Measurements from ENCODE around the gene SPATA25.
A peak's percentile ranks its signal among the peaks of the same experiment; 100 is the strongest.
"Not testable (repeated sequence)": the region's sequence is repeated elsewhere in the genome, so short reads cannot be mapped to it uniquely, and the experiment has no call there.

The SPATA25 gene

DNA sequence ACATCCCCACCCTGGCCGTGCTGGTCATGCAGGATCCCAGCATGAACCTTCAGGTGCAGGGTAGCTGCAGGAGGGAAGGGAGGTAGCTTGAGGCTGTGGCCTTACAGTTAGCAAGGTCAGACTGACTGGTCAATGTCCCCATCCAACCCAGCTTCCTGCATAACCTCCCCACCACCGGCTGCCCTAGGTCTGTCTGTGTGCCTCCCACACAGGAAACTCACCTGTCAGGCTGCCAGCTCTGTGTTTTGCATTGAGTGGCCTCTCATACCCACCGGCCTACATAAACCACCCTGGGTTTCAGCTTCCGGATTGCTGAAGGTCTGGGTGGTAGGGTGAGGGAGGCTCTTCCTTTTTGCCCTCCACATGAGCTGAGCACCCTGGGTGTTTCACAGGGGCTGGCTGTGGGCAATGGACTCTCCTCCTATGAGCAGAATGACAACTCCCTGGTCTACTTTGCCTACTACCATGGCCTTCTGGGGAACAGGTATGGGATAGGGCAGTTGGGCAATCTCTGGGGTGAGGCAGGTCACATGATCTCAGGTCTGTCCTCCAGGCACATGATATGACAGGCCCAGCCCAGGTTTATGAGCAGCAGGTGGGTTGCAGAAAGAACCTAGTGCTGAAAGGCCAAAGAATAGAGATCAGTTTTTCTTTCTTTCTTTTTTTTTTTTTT lies 5.5 kb upstream of the SPATA25 start:
- DNase-seq (ENCODE audit: low read depth): no peak

DNA sequence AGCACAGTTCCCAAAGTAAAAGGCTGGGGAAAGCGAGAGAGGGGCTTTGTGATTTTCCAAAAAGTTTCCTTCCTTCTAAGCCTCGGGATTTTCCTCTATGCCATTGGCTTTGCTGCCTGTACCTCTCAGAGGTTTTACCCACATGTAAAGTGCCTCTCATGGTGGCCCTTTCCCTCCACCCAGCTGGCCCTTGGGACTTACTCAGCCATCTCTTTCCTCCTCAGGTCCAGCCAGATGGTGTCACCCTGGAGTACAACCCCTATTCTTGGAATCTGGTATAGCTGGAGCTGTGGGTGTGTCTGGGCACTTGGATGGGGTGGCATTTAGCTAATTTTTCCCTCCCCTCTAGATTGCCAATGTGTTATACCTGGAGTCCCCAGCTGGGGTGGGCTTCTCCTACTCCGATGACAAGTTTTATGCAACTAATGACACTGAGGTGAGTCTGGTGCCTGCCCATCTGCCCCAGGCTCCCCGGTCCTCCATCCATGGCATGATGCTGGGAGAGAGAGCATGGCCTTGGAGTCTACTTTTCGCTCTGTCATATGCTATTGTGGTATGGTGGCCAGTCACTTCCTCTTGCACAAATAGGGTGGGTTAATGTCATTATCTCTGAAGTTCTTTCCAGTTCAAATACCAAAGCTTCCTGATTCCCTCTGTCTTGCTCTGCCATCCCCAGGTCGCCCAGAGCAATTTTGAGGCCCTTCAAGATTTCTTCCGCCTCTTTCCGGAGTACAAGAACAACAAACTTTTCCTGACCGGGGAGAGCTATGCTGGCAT lies 4.8 kb upstream of the SPATA25 start:
- no peak for DNase-seq (ENCODE audit: low read depth)

DNA sequence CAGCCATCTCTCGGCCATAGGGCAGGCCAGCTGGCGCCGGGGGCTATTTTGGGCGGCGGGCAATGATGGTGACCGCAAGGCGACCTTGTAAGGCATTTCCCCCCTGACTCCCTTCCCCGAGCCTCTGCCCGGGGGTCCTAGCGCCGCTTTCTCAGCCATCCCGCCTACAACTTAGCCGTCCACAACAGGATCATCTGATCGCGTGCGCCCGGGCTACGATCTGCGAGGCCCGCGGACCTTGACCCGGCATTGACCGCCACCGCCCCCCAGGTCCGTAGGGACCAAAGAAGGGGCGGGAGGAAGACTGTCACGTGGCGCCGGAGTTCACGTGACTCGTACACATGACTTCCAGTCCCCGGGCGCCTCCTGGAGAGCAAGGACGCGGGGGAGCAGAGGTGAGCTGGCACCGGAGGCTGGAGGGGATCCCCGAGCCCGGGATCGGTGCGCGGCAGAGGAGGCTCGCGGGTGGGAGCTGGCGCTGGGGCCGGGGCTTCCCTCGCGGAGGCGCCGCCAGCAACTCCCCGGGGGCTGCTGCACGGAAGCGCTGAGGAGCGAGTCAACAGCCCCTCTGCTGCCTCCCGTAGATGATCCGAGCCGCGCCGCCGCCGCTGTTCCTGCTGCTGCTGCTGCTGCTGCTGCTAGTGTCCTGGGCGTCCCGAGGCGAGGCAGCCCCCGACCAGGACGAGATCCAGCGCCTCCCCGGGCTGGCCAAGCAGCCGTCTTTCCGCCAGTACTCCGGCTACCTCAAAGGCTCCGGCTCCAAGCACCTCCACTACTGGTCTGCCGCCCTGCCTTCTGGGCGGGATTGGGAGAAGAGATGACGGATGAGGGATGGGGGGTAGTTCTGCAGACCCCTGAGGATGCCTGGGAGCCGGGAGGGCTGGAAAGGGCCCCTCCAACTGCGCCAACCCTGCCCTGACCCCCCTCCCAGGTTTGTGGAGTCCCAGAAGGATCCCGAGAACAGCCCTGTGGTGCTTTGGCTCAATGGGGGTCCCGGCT lies 3.9 kb upstream of the SPATA25 start, which contains the start of the genes CTSA and NEURL2:
Gene CTSA (plus strand): TSS at position 351 of the 999 bp plus-strand sequence. CDS start 234 bp downstream, at position 585.
Gene NEURL2 (minus strand): TSS at position 224 of the 999 bp plus-strand sequence. CDS start 217 bp downstream, at position 7.
- DNase-seq (ENCODE audit: low read depth): peak; percentile 72

DNA sequence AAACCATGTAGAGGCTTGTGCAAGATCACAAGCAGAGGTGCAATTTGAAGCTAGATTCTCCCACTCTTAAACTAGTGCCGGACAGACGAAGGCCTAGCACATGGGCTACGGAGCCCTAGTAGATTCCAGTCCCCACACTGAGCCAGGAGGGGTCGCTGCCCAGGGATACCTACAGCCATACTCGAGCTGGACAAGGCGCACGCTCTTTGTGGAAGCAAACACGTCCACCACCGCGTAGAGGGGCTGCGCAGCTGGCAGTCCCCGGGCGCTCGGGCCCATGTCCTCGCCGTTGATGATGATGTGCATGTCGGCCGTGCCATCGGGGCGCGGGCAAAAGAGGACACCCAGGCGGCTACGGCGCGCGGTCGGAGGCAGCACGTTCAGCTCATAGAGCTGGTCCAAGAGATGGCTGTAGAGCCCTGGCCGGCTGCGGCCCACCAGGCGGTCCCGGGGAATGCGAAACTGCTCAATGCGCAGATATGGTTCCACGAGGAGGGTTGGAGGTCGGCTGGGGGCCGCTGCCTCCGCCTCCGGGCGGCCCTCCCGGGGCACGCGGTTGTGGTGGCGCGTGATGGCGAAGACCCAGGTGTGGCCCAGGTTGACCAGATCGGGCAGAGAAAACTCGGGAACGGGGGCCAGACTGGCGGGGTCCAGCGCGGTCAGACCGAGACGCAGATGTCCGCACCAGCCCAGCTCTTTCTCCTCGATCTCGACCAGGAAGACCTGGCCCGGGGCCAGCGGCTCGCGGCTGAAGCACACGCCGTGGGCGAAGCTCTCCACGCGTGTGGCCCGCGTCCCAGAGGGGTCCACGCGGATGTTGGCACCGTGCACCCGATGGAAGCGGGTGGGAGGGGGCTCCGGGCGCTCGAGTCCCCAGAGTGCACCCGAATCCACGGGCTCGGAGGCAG lies 2.9 kb upstream of the SPATA25 start:
- peak; percentile 23 for DNase-seq (ENCODE audit: low read depth)

DNA sequence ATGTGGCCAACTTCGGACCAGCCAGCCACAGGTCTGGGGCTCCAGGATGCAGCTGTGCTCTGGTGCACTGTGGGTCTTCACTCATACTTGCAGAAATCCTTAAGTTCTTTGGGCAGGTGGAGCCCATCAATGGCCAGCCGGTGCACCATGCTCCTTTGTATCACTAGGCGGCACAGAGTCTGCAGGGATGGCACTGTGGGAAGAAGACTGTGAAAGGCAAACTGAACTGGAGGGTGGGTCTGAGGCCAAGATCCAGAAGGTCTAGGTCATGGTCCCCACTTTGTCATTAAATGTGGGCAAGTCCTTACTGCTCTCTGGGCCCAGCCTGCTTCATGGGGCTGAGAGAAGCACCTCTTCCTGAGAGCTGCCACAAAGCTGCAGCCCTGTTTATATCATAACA lies 1.3 kb upstream of the SPATA25 start:
- DNase-seq (ENCODE audit: low read depth): no peak

DNA sequence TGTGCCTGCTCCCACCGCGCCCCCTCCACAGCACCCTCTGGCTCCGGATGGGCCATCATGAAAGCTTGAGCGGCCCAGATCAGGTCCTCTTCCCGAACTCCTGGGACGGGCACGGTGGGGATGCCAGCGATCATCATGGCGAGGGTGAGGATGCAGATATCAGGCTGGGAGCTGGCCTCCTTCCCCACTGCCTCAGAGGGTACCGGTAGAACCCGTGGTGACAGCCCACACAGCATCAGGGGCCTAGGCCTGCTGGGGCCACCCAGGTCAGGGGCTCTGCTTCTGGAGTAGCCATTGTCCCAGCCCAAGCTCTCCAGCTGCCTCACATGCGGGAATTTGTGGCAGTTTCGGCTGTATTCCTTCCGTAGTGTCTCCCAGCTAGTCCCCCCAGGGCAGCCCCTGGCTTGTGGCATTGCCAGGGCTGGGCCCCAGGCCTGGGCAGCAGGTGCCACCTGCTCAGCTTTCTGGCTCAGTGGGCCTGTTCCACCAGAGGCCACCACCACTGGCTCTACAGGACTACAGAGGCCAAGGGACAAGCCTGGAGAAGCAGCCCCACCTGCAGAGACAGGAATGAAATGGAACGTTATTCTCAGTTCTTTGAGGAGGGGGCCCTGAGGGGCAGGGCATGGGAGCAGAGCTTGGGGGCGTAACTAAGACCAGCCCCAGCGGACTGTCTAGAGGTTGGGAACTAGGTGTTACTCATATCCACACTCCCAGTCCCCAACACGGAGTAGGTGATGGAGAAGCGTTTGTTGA lies 654 bp downstream of the SPATA25 start:
- no peak for DNase-seq (ENCODE audit: low read depth)

DNA sequence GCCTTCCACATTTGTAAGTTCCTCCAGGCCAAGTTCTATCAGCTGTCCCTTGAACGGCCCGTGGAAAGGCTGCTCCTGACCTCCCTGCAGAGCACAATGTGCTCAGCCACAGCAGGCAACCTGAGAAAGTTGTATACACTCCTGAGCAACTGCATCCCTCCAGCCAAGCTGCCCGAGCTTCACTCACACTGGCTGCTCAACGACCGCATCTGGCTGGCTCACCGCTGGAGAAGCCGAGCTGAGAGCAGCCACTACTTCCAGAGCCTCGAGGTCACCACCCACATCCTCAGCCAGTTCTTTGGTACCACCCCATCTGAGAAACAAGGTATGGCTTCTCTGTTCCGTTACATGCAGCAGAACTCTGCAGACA lies 4.3 kb downstream of the SPATA25 start:
- no peak for DNase-seq (ENCODE audit: low read depth)

DNA sequence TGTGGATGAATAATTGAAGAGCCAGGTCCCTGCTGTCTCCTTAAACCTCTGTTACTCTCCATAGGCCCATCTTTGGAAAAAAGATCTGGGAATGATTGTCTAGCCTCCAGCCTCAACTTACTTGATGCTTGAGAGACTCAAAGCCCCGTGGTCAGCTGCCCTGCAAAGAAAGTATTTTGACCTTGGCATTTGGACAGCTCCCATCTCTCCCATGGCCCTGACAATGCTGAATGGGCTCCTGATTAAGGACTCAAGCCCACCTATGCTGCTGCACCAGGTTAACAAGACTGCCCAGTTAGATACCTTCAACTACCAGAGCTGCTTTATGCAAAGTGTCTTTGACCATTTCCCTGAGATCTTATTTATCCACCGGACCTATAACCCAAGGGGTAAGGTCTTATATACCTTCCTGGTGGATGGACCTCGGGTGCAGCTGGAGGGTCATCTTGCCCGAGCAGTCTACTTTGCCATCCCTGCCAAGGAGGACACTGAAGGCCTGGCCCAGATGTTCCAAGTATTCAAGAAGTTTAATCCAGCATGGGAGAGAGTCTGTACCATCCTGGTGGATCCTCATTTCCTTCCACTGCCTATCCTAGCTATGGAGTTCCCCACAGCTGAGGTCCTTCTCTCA lies 4.8 kb downstream of the SPATA25 start:
- no peak for DNase-seq (ENCODE audit: low read depth)

DNA sequence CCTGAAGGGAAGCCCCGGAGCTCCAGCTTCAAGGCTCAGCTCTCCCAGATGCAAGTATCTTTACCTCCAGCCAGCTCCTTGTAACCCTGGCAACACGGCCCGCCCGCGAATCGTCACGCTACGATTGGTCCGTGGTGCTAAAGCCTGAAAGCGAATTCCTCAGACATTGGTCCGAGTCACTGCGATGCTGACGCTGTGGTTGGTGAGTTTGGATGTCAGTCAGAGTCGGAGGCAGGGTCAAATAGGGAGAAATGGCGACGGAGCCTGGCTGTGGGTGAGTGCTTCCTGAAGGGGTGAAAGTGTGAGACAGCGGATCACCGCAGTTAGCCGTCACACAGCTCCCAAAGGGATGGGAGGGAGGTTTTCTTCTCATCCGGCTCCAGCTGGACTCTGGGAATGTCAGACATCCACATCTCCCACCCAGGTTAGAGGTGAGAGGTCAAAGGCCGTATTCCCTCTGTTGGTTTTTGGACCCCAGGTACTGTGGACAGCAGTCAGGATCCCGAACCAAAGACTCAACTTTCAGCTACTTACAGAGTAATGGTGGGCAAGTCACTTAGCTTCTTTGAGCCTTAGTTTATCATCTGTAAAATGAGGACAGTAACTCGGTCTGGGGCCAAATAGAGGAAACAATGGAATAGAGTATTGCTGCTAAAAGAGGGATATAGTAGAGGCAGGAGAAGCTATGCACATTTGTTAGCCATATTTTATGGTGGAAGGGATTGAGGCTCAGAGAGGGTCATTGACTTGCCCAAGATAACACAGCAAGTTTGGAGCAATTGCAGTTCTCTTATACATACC lies 6.2 kb downstream of the SPATA25 start, which contains the start of gene ZSWIM1:
Gene ZSWIM1 (plus strand): TSS at position 240 of the 801 bp plus-strand sequence. CDS start 1,366 bp downstream, outside the sequence.
- peak; percentile 94 for DNase-seq (ENCODE audit: low read depth)

DNA sequence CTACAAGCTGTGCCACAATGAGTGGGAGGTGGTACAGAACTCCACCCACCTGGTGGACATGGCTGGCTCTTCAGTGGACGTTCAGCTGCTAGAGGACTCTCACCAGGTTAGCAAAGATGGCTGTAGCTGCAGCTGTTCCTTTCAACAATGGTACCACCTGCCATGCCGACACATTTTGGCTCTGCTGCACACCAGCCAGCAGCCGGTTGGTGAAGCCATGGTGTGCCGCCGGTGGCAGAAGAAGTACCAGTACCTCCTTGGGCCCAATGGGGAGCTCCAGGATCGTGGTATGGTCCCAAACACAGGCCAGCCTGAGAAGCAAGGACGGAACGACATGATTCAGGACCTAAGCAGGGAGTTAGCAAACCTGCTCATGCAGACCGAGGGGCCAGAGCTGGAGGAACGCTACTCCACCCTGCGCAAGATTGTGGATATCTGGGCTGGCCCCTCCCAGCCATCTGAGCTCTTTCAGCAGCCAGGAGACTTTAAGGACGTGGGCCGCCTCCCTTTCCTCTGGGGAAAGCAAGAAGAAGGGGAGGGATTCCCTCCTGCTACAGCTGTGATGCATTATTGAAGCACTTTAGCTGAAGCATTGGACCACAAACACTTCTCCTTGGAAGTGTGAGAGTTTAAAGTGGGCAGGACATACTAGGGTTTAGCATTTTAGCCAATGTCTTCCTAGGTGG lies 9.2 kb downstream of the SPATA25 start:
- DNase-seq (ENCODE audit: low read depth): no peak

DNA sequence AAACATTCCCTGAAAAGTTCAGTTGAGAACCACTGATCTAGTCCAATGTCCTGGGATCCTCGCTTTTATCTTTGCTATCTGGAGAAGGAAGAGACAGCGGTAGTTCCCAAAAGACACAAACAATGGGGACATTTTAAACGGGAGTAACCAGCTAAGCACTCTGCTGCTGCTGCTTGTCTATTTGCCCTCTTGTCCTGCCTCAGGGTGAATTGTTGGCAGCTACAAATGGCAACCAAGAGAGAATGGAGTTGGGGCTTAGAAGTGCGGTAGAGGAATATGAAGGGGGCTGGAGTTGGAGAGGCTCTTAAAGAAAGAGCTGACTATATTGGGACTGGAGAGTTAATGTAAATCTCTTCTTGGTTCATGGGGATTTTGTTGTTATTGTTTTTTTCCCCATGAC lies 12.8 kb downstream of the SPATA25 start:
- DNase-seq (ENCODE audit: low read depth): no peak

DNA sequence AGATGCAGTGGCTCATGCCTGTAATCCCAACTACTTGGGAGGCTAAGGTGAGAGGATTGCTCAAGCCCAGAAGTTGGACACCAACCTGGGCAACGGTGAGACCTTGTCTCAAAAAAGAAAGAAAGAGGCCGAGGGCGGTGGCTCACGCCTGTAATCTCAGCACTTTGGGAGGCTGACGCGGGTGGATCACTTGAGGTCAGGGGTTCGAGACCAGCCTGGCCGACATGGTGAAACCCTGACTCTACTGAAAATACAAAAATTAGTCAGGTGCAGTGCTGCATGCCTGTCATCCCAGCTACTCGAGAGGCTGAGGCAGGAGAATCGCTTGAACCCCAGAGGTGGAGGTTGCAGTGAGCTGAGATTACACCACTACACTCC lies 13.3 kb downstream of the SPATA25 start:
- not testable (repeated sequence) for DNase-seq (ENCODE audit: low read depth)

DNA sequence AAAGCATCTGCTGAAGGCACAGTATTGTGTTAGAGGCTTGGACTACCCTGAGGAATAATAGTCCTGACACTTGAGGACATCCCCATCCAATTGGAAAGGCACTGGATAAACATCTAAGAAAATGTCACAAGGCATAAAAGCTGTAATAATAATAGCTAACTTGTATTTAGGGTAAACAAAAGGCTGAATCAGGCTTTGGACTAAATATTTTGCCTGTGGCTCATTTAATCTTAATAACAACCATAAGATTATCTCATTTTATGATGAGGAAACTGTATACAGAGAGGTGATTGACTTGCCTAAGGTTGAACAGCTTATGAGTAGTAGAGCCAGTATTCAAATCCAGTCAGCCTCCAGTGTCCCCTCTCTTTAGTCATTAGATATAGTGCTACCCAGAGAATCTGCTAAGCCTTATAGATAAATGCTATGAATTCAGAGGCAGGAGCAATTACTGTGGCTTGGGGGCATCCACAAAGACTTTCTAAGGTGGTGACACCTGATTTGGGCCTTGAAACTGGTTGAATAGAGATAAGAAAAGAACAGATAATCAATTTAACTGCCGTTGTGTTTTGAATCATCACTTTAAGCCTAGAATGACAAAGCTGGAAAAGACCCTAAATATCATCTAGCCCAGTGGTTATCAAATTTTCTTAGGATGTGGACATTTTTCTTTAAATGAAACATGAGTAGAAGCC lies 13.9 kb downstream of the SPATA25 start:
- no peak for DNase-seq (ENCODE audit: low read depth)

DNA sequence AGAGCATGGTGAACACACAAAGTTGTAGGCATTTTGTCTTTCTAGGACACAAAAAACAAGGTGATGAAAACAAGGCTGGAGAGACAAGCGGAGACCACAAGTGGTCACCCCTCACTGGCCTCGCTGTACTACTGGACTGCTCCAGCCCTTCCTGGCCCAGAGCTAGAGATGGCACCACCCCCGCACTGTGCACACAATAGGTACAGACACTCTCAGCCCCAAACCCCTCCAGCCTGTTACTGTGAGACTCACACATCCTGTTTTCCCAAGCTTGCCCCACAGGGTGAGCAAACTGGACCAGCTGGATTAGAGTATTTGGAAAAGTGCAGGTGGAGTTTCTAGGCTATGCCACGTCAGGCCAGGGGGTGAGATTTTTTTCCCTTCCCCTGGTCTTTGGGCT lies 14.8 kb downstream of the SPATA25 start:
- no peak for DNase-seq (ENCODE audit: low read depth)

DNA sequence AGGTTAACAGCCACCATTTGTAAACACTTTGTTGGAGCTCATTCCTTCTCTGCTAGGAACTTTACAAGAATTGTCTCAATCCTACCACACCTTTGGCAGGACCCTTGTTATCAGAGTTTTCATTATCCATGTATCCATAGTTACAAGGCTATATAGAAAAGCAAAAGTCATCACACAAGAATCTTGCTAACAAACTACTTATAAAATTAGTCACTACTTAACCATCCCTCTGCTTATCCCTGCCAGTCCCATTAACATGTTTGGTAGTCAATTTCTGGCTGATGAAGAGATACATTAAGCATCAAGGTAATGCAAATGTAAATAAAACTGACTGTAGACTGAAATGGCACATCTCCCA lies 19.6 kb downstream of the SPATA25 start:
- no peak for DNase-seq (ENCODE audit: low read depth)

DNA sequence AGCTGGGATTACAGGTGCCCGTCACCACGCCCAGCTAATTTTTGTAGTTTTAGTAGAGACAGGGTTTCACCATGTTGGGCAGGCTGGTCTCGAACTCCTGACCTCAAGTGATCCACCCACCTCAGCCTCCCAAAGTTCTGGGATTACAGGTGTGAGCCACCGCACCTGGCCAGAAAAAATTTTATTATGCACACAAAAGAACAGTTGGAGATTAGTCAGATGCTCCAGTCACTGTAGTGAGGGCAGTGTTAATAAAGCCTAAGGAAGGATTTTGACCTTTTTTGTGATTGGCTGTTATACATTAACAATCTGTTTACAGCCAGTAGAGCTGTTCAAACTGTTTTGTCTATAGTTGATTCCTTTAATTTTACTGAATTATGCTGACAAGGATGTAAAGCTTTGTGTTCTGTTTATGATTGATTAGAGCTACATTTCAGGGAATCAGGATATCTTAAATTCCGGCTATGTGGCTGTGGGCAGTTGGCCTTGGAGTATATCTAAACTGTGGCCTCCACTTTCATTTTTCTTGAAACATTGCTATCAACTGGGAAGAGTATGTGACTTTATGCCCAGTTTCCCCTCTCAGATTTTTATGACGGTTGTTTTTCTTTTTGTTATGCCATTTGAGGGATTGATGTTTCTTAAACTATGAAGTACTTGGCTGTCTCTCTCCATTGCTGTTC lies 20.1 kb downstream of the SPATA25 start:
- DNase-seq (ENCODE audit: low read depth): no peak

DNA sequence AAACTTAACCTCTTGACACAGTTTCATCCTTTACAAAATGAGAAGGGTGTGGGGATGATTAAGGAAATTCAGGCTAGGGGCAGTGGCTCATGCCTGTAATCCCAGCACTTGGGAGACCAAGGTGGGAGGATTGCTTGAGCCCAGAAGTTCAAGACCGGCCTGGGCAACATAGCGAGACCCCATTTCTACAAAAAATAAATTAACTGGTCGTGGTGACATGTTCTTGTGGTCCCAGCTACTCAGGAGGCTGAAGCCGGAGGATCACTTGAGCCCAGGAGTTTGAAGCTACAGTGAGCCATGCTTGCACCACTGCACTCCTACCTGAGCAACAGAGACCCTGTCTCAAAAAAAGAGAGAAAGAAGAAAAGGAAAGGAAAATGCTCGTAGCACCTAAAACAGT lies 21.0 kb downstream of the SPATA25 start:
- no peak for DNase-seq (ENCODE audit: low read depth)
